ENCODE data around the gene ANKRD42.

DNA sequence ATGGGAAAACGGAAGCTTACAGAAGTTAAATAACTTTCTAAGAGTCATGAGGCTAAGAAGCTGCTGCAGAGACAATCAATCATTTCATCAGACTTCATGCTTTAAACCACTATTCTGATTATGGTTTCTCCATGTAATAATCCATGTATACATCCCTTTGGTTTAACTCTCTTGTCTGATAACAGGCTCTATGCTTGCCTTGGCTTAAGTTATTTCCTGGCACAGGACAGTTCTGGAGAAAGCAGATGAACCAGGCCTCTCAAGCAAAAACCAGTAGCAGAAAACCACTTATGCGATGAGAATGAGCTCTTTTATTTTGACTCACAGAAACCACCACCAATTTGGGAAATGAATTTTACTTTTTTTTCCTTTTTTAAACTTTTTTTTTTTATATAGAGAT lies 43.1 kb upstream of the ANKRD42 start:
- TF ChIP-seq, protein P1, sequence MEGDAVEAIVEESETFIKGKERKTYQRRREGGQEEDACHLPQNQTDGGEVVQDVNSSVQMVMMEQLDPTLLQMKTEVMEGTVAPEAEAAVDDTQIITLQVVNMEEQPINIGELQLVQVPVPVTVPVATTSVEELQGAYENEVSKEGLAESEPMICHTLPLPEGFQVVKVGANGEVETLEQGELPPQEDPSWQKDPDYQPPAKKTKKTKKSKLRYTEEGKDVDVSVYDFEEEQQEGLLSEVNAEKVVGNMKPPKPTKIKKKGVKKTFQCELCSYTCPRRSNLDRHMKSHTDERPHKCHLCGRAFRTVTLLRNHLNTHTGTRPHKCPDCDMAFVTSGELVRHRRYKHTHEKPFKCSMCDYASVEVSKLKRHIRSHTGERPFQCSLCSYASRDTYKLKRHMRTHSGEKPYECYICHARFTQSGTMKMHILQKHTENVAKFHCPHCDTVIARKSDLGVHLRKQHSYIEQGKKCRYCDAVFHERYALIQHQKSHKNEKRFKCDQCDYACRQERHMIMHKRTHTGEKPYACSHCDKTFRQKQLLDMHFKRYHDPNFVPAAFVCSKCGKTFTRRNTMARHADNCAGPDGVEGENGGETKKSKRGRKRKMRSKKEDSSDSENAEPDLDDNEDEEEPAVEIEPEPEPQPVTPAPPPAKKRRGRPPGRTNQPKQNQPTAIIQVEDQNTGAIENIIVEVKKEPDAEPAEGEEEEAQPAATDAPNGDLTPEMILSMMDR (tag by site-specific recombination; IDR thresholded peaks at IDR 0.05), result no peak
- TF ChIP-seq ZFP3 (tag by site-specific recombination; IDR thresholded peaks at IDR 0.05; ENCODE audit: low read depth) (no peak), ZNF157 (tag by site-specific recombination; IDR thresholded peaks at IDR 0.05) (no peak), ZNF311 (tag by site-specific recombination; IDR thresholded peaks at IDR 0.05; ENCODE audit: borderline replicate concordance) (no peak), ZNF202 (tag by site-specific recombination; IDR thresholded peaks at IDR 0.05; ENCODE audit: borderline replicate concordance) (no peak), ZNF138 (tag by site-specific recombination; IDR thresholded peaks at IDR 0.05; ENCODE audit: borderline replicate concordance) (no peak), KLF7 (tag by site-specific recombination; IDR thresholded peaks at IDR 0.05; ENCODE audit: borderline replicate concordance) (no peak), ZNF610 (tag by site-specific recombination; IDR thresholded peaks at IDR 0.05; ENCODE audit: borderline replicate concordance) (no peak), ZBTB17 (tag by site-specific recombination; IDR thresholded peaks at IDR 0.05) (0 out of 2 replicates have a peak, but pooled peaks have one; percentile 19), TCF7L2 (IDR thresholded peaks at IDR 0.05; ENCODE audit: borderline replicate concordance, low read depth, low read length) (no peak), ZNF670 (tag by site-specific recombination; IDR thresholded peaks at IDR 0.05; ENCODE audit: low read depth) (no peak)
- TF ChIP-seq, protein P2, sequence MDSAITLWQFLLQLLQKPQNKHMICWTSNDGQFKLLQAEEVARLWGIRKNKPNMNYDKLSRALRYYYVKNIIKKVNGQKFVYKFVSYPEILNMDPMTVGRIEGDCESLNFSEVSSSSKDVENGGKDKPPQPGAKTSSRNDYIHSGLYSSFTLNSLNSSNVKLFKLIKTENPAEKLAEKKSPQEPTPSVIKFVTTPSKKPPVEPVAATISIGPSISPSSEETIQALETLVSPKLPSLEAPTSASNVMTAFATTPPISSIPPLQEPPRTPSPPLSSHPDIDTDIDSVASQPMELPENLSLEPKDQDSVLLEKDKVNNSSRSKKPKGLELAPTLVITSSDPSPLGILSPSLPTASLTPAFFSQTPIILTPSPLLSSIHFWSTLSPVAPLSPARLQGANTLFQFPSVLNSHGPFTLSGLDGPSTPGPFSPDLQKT (IDR thresholded peaks at IDR 0.05; ENCODE audit: borderline replicate concordance, low read depth, low read length), result no peak
- TF ChIP-seq, protein P3, sequence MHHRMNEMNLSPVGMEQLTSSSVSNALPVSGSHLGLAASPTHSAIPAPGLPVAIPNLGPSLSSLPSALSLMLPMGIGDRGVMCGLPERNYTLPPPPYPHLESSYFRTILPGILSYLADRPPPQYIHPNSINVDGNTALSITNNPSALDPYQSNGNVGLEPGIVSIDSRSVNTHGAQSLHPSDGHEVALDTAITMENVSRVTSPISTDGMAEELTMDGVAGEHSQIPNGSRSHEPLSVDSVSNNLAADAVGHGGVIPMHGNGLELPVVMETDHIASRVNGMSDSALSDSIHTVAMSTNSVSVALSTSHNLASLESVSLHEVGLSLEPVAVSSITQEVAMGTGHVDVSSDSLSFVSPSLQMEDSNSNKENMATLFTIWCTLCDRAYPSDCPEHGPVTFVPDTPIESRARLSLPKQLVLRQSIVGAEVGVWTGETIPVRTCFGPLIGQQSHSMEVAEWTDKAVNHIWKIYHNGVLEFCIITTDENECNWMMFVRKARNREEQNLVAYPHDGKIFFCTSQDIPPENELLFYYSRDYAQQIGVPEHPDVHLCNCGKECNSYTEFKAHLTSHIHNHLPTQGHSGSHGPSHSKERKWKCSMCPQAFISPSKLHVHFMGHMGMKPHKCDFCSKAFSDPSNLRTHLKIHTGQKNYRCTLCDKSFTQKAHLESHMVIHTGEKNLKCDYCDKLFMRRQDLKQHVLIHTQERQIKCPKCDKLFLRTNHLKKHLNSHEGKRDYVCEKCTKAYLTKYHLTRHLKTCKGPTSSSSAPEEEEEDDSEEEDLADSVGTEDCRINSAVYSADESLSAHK (tag by site-specific recombination; IDR thresholded peaks at IDR 0.05), result no peak
- TF ChIP-seq, protein P4, sequence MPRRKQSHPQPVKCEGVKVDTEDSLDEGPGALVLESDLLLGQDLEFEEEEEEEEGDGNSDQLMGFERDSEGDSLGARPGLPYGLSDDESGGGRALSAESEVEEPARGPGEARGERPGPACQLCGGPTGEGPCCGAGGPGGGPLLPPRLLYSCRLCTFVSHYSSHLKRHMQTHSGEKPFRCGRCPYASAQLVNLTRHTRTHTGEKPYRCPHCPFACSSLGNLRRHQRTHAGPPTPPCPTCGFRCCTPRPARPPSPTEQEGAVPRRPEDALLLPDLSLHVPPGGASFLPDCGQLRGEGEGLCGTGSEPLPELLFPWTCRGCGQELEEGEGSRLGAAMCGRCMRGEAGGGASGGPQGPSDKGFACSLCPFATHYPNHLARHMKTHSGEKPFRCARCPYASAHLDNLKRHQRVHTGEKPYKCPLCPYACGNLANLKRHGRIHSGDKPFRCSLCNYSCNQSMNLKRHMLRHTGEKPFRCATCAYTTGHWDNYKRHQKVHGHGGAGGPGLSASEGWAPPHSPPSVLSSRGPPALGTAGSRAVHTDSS (tag by site-specific recombination; IDR thresholded peaks at IDR 0.05), result no peak
